Measurements from ENCODE around the gene ADAMTSL2.

Gene ADAMTSL2

GRCh38 chr9:133608889-133609288 is 74.4 kb downstream of the ADAMTSL2 start:
- Histone ChIP-seq H3K4me1 (ENCODE audit: control insufficient read depth, insufficient read depth, low read depth, low read length) (peaks cover 5% of the 10 kb centered on the region), H2BK5ac (ENCODE audit: low read depth, low read length, poor library complexity, severe bottlenecking) (no peak overlapping the region), H2BK12ac (ENCODE audit: low read length in 2 of 2) (no peak overlapping the region), H3K18ac (ENCODE audit: low read depth in 1 of 2, low read length in 2 of 2) (no peak overlapping the region), H3K4ac (ENCODE audit: low read depth in 1 of 2, low read length in 2 of 2) (no peak overlapping the region), H2BK120ac (ENCODE audit: low read depth, low read length) (no peak overlapping the region), H3K4me2 (ENCODE audit: low read length, poor library complexity, severe bottlenecking) (peak overlapping the region; percentile 63), H3K14ac (ENCODE audit: low read length in 2 of 2) (no peak overlapping the region), H3K36me3 (ENCODE audit: control insufficient read depth in 1 of 2, insufficient read depth in 2 of 2, low read depth in 1 of 2, low read length in 2 of 2) (no peaks in the 10 kb centered on the region), H4K91ac (ENCODE audit: low read length) (no peak overlapping the region), H3K79me1 (replicated peaks; ENCODE audit: low read length, poor library complexity, severe bottlenecking) (no peaks in the 10 kb centered on the region), H2AK5ac (ENCODE audit: low read length, severe bottlenecking) (no peak overlapping the region), H3K9me3 (ENCODE audit: control insufficient read depth, low read length) (no peaks in the 10 kb centered on the region), H3K4me3 (ENCODE audit: insufficient read depth in 1 of 2, low read depth in 1 of 2, low read length in 2 of 2) (no peak overlapping the region), H2BK15ac (ENCODE audit: low read depth, poor library complexity, severe bottlenecking) (no peak overlapping the region), H3K9ac (ENCODE audit: low read length) (no peak overlapping the region), H3K27ac (ENCODE audit: low read length, poor library complexity, severe bottlenecking) (no peak overlapping the region), H4K8ac (ENCODE audit: low read length) (no peak overlapping the region), H3K27me3 (ENCODE audit: control insufficient read depth in 1 of 2, insufficient read depth in 1 of 2, low read length in 2 of 2) (peaks cover 82 to 94% of the 10 kb centered on the region in 2 experiments), H2AFZ (ENCODE audit: low read depth, low read length) (no peak overlapping the region), H3K23ac (ENCODE audit: low read length in 2 of 2) (no peak overlapping the region)
- DNase-seq, result no peak
- 25% methylated on average over 13 of the region's 41 CpGs for WGBS

GRCh38 chr9:133609311-133610098 is 75.0 kb downstream of the ADAMTSL2 start, which contains the start of gene FAM163B:
Gene FAM163B, minus strand, starts transcription at chr9:133609389. Its CDS starts 29,166 bp downstream, at chr9:133580223.
- peaks cover 85 to 94% of the 10 kb centered on the region in 2 experiments for H3K27me3 ChIP-seq (ENCODE audit: control insufficient read depth in 1 of 2, insufficient read depth in 1 of 2, low read length in 2 of 2)
- no peak within 1 kb of the TSS for H2BK15ac ChIP-seq (ENCODE audit: low read depth, poor library complexity, severe bottlenecking)

GRCh38 chr9:133610845-133611244 is 76.3 kb downstream of the ADAMTSL2 start:
- Histone ChIP-seq H3K4ac (ENCODE audit: low read depth in 1 of 2, low read length in 2 of 2) (no peak overlapping the region), H3K4me1 (ENCODE audit: control insufficient read depth, insufficient read depth, low read depth, low read length) (peaks cover 5% of the 10 kb centered on the region), H3K4me2 (ENCODE audit: low read length, poor library complexity, severe bottlenecking) (no peak overlapping the region), H3K14ac (ENCODE audit: low read length in 2 of 2) (no peak overlapping the region), H2BK5ac (ENCODE audit: low read depth, low read length, poor library complexity, severe bottlenecking) (no peak overlapping the region), H3K79me1 (replicated peaks; ENCODE audit: low read length, poor library complexity, severe bottlenecking) (no peaks in the 10 kb centered on the region), H3K36me3 (ENCODE audit: control insufficient read depth in 1 of 2, insufficient read depth in 2 of 2, low read depth in 1 of 2, low read length in 2 of 2) (no peaks in the 10 kb centered on the region), H3K23ac (ENCODE audit: low read length in 2 of 2) (no peak overlapping the region), H2BK12ac (ENCODE audit: low read length in 2 of 2) (no peak overlapping the region), H3K4me3 (ENCODE audit: insufficient read depth in 1 of 2, low read depth in 1 of 2, low read length in 2 of 2) (no peak overlapping the region), H3K9ac (ENCODE audit: low read length) (no peak overlapping the region), H2AK5ac (ENCODE audit: low read length, severe bottlenecking) (no peak overlapping the region), H3K27me3 (ENCODE audit: control insufficient read depth in 1 of 2, insufficient read depth in 1 of 2, low read length in 2 of 2) (peaks cover 86 to 94% of the 10 kb centered on the region in 2 experiments), H2BK15ac (ENCODE audit: low read depth, poor library complexity, severe bottlenecking) (no peak overlapping the region), H4K8ac (ENCODE audit: low read length) (no peak overlapping the region), H3K18ac (ENCODE audit: low read depth in 1 of 2, low read length in 2 of 2) (no peak overlapping the region), H2BK120ac (ENCODE audit: low read depth, low read length) (no peak overlapping the region), H3K27ac (ENCODE audit: low read length, poor library complexity, severe bottlenecking) (no peak overlapping the region), H4K91ac (ENCODE audit: low read length) (no peak overlapping the region), H2AFZ (ENCODE audit: low read depth, low read length) (no peak overlapping the region), H3K9me3 (ENCODE audit: control insufficient read depth, low read length) (no peaks in the 10 kb centered on the region)
- WGBS, result 89% methylated on average over 5 of the region's 5 CpGs
- no peak for DNase-seq

More at GRCh38 chr9:133609311-133610098, 75.0 kb downstream of the ADAMTSL2 start, which contains the start of gene FAM163B:
- no peak within 1 kb of the TSS for H2BK5ac ChIP-seq (ENCODE audit: low read depth, low read length, poor library complexity, severe bottlenecking)
- no peaks in the 10 kb centered on the region for H3K36me3 ChIP-seq (ENCODE audit: control insufficient read depth in 1 of 2, insufficient read depth in 2 of 2, low read depth in 1 of 2, low read length in 2 of 2)
- H3K4me2 ChIP-seq (ENCODE audit: low read length, poor library complexity, severe bottlenecking), result peak within 1 kb of the TSS; percentile 63
- no peak within 1 kb of the TSS for H2AFZ ChIP-seq (ENCODE audit: low read depth, low read length)
- DNase-seq, result peak; percentile 58
- no peak within 1 kb of the TSS for H4K8ac ChIP-seq (ENCODE audit: low read length)
- H2BK12ac ChIP-seq (ENCODE audit: low read length in 2 of 2), result no peak within 1 kb of the TSS
- H3K79me1 ChIP-seq (replicated peaks; ENCODE audit: low read length, poor library complexity, severe bottlenecking), result no peaks in the 10 kb centered on the region
- no peak within 1 kb of the TSS for H4K91ac ChIP-seq (ENCODE audit: low read length)
- H3K18ac ChIP-seq (ENCODE audit: low read depth in 1 of 2, low read length in 2 of 2), result no peak within 1 kb of the TSS
- H3K27ac ChIP-seq (ENCODE audit: low read length, poor library complexity, severe bottlenecking), result no peak within 1 kb of the TSS
- no peak within 1 kb of the TSS for H3K4me3 ChIP-seq (ENCODE audit: insufficient read depth in 1 of 2, low read depth in 1 of 2, low read length in 2 of 2)
- H3K14ac ChIP-seq (ENCODE audit: low read length in 2 of 2), result no peak within 1 kb of the TSS
- 16% methylated on average over 48 of the region's 61 CpGs for WGBS
- H3K23ac ChIP-seq (ENCODE audit: low read length in 2 of 2), result no peak within 1 kb of the TSS
- no peaks in the 10 kb centered on the region for H3K9me3 ChIP-seq (ENCODE audit: control insufficient read depth, low read length)
- no peak within 1 kb of the TSS for H3K9ac ChIP-seq (ENCODE audit: low read length)
- H3K4ac ChIP-seq (ENCODE audit: low read depth in 1 of 2, low read length in 2 of 2), result no peak within 1 kb of the TSS
- peaks cover 5% of the 10 kb centered on the region for H3K4me1 ChIP-seq (ENCODE audit: control insufficient read depth, insufficient read depth, low read depth, low read length)
- no peak within 1 kb of the TSS for H2BK120ac ChIP-seq (ENCODE audit: low read depth, low read length)
- H2AK5ac ChIP-seq (ENCODE audit: low read length, severe bottlenecking), result no peak within 1 kb of the TSS

- Histone ChIP-seq H3K23ac (ENCODE audit: low read length in 2 of 2) (no peak overlapping the region), H3K4me2 (ENCODE audit: low read length, poor library complexity, severe bottlenecking) (no peak overlapping the region), H2BK12ac (ENCODE audit: low read length in 2 of 2) (no peak overlapping the region), H4K8ac (ENCODE audit: low read length) (no peak overlapping the region), H3K36me3 (ENCODE audit: control insufficient read depth in 1 of 2, insufficient read depth in 2 of 2, low read depth in 1 of 2, low read length in 2 of 2) (no peaks in the 10 kb centered on the region), H3K14ac (ENCODE audit: low read length in 2 of 2) (no peak overlapping the region), H2AK5ac (ENCODE audit: low read length, severe bottlenecking) (no peak overlapping the region), H2BK120ac (ENCODE audit: low read depth, low read length) (no peak overlapping the region), H3K27me3 (ENCODE audit: control insufficient read depth in 1 of 2, insufficient read depth in 1 of 2, low read length in 2 of 2) (peaks cover 80 to 94% of the 10 kb centered on the region in 2 experiments), H3K4ac (ENCODE audit: low read depth in 1 of 2, low read length in 2 of 2) (no peak overlapping the region), H4K91ac (ENCODE audit: low read length) (no peak overlapping the region), H3K18ac (ENCODE audit: low read depth in 1 of 2, low read length in 2 of 2) (no peak overlapping the region), H3K9ac (ENCODE audit: low read length) (no peak overlapping the region), H3K4me1 (ENCODE audit: control insufficient read depth, insufficient read depth, low read depth, low read length) (peaks cover 5% of the 10 kb centered on the region), H3K27ac (ENCODE audit: low read length, poor library complexity, severe bottlenecking) (no peak overlapping the region), H3K4me3 (ENCODE audit: insufficient read depth in 1 of 2, low read depth in 1 of 2, low read length in 2 of 2) (no peak overlapping the region), H3K79me1 (replicated peaks; ENCODE audit: low read length, poor library complexity, severe bottlenecking) (no peaks in the 10 kb centered on the region), H2BK15ac (ENCODE audit: low read depth, poor library complexity, severe bottlenecking) (no peak overlapping the region), H2AFZ (ENCODE audit: low read depth, low read length) (no peak overlapping the region), H2BK5ac (ENCODE audit: low read depth, low read length, poor library complexity, severe bottlenecking) (no peak overlapping the region), H3K9me3 (ENCODE audit: control insufficient read depth, low read length) (no peaks in the 10 kb centered on the region)
- 83% methylated on average over 9 of the region's 9 CpGs for WGBS
- DNase-seq, result no peak
Measured at GRCh38 chr9:133612051-133612450, 77.5 kb downstream of the ADAMTSL2 start.
